HCEC 1CT (cell line): ENCODE data around the gene CDK5R2.

Experiments used
- DNase-seq: peaks from one replicate; pipeline ENCODE4 v3.0.0-alpha.2; 2017

Gene CDK5R2

GRCh38 chr2:219010162-219010756 lies 50.8 kb downstream of the CDK5R2 start:
- no peak for DNase-seq

DNA sequence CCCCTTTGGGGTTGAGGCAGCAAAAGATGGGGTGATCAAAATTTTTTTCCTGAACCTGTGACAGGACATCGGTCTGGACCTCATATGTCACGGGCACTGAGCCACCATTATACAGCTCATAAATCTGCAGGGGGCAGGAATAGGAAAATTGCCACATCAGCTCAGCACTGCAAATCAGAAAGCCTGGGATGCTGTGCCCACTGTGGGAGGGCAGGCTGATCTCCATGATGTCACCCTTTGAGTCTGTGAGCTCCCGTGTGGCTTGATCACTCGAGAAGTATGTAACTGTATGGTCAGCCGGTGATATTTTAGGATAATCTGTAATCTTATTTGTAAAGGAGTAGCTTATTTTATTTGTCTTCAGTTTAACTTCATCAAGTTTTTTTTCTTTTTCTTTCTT lies 51.4 kb downstream of the CDK5R2 start:
- no peak for DNase-seq
